Endothelial cell of umbilical vein (primary cell): ENCODE results near the gene PGF.

Experiments
- JUN ChIP-seq: IDR thresholded peaks from 2 replicates; pipeline ENCODE4 v1.6.1; 2011; ENCODE audit warnings: borderline replicate concordance, low read depth; ENCODE audit not compliant: insufficient read length, insufficient read depth
- TF ChIP-seq, protein P1 (sequence below), 2 donors: IDR thresholded peaks; 1 replicate in 1 of 2; 2 replicates in 1 of 2; pipeline ENCODE4 v1.5.1; 2011; ENCODE audit warnings: low read length in 2 of 2, mild to moderate bottlenecking in 2 of 2, moderate library complexity in 2 of 2, control low read depth in 1 of 2, inconsistent platforms in 1 of 2, low read depth in 1 of 2; ENCODE audit not compliant: insufficient read depth in 1 of 2; ENCODE audit errors: extremely low read depth in 1 of 2

DNA sequence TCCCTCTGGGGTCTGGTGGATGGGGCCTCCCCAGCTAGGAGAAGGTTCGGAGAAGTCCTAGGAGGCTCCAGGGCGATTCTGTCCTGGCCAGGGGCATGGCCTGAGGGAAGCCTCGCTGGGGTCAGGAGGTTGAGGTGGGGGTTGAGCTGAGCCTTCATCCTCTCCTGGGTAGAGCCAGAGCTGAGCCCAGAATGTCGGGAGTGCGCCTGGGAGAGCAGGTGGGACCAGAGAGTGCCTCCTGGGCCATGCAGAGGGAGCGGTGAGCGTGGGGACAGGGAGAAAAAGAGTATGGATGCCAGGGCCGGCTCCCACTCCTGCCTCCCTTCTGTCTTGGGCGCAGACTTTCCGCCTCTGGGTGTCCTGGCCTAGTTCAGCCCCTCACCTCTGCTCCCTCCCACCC is 45.5 kb downstream of the PGF start:
- no peak for TF ChIP-seq JUN
- TF ChIP-seq, protein P1, sequence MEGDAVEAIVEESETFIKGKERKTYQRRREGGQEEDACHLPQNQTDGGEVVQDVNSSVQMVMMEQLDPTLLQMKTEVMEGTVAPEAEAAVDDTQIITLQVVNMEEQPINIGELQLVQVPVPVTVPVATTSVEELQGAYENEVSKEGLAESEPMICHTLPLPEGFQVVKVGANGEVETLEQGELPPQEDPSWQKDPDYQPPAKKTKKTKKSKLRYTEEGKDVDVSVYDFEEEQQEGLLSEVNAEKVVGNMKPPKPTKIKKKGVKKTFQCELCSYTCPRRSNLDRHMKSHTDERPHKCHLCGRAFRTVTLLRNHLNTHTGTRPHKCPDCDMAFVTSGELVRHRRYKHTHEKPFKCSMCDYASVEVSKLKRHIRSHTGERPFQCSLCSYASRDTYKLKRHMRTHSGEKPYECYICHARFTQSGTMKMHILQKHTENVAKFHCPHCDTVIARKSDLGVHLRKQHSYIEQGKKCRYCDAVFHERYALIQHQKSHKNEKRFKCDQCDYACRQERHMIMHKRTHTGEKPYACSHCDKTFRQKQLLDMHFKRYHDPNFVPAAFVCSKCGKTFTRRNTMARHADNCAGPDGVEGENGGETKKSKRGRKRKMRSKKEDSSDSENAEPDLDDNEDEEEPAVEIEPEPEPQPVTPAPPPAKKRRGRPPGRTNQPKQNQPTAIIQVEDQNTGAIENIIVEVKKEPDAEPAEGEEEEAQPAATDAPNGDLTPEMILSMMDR (IDR thresholded peaks at IDR 0.05; ENCODE audit: extremely low read depth in 1 of 2, insufficient read depth in 1 of 2, low read depth in 1 of 2, low read length in 2 of 2), result no peak
